ENCODE results near the gene MXRA7.

Gene MXRA7

GRCh38 chr17:76696763-76697701, 13.7 kb downstream of the MXRA7 start:
- DNase-seq (ENCODE audit: low read depth in 2 of 2) = no peak

GRCh38 chr17:76695059-76695831, 15.5 kb downstream of the MXRA7 start:
- DNase-seq (ENCODE audit: low read depth in 2 of 2) = no peak

GRCh38 chr17:76691379-76692191, 19.2 kb downstream of the MXRA7 start:
- DNase-seq (ENCODE audit: low read depth in 2 of 2) = no peak

- DNase-seq (ENCODE audit: low read depth in 2 of 2) = no peak
Observed at GRCh38 chr17:76690596-76691280, 20.0 kb downstream of the MXRA7 start.

GRCh38 chr17:76689859-76690258, 20.9 kb downstream of the MXRA7 start:
- no peak for DNase-seq (ENCODE audit: low read depth in 2 of 2)

- no peak for DNase-seq (ENCODE audit: low read depth in 2 of 2)
Observed at GRCh38 chr17:76688165-76688622, 22.6 kb downstream of the MXRA7 start.

- DNase-seq (ENCODE audit: low read depth in 2 of 2) = no peak
Observed at GRCh38 chr17:76687298-76688164, 23.2 kb downstream of the MXRA7 start.

- DNase-seq (ENCODE audit: low read depth in 2 of 2) = no peak
Observed at GRCh38 chr17:76686538-76687297, 24.0 kb downstream of the MXRA7 start.

GRCh38 chr17:76685846-76686245, 24.9 kb downstream of the MXRA7 start:
- DNase-seq (ENCODE audit: low read depth in 2 of 2) = no peak

GRCh38 chr17:76685366-76685765, 25.4 kb downstream of the MXRA7 start:
- DNase-seq (ENCODE audit: low read depth in 2 of 2) = no peak

GRCh38 chr17:76684756-76685155, 26.0 kb downstream of the MXRA7 start:
- DNase-seq (ENCODE audit: low read depth in 2 of 2) = no peak

GRCh38 chr17:76683921-76684745, 26.6 kb downstream of the MXRA7 start:
- no peak for DNase-seq (ENCODE audit: low read depth in 2 of 2)

- DNase-seq (ENCODE audit: low read depth in 2 of 2) = no peak
Observed at GRCh38 chr17:76683011-76683755, 27.6 kb downstream of the MXRA7 start.

GRCh38 chr17:76682296-76682695, 28.5 kb downstream of the MXRA7 start:
- no peak for DNase-seq (ENCODE audit: low read depth in 2 of 2)

GRCh38 chr17:76681222-76682137, 29.3 kb downstream of the MXRA7 start:
- peak; percentile 49 to 57 for DNase-seq (ENCODE audit: low read depth in 2 of 2)

GRCh38 chr17:76679239-76679638, 31.5 kb downstream of the MXRA7 start:
- no peak for DNase-seq (ENCODE audit: low read depth in 2 of 2)

GRCh38 chr17:76678330-76678729, 32.4 kb downstream of the MXRA7 start:
- DNase-seq (ENCODE audit: low read depth in 2 of 2) = no peak

All from stimulated activated CD8-positive, alpha-beta memory T cell treated with anti-CD3 and anti-CD28 coated beads, Interleukin-2, amount 100 ng/mL, for 48 hours (primary cell).